ENCODE measurements around the gene TOMM7. TPM values are rescaled to one million over a fixed set of nuclear protein-coding genes. Genes with fewer than 3 reads are reported as not detected.
"Not testable (repeated sequence)": the region's sequence is repeated elsewhere in the genome, so short reads cannot be mapped to it uniquely, and the experiment has no call there.

TOMM7 gene
- total RNA-seq, 2 experiments from 2014 or later: 199 to 229 TPM

DNA sequence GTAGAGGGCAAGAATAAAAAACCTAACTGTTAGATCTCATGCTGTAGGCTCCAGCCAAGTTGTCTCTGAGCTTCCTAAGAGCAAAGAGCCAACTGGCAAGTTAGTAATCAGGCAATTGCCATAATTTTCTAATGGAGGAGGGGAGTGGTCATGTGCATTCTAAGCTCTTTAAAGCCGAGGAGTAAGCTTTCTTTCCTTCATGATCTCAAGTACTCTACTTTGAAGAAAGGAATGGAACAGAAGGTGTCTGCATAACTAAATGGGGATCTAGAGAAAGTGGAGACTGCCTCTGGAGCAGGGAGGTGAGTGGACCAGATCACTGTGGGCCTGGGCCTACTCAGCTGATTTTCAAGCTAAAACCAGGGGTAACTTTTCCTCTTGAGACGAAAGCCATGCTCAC lies 37.7 kb upstream of the TOMM7 start:
- Mint-ChIP-seq H3K36me3 (peaks cover 60% of the 10 kb centered on the region), H3K4me1 (peaks cover 40% of the 10 kb centered on the region), H3K4me3 (no peak overlapping the region), H3K27me3 (no peaks in the 10 kb centered on the region), H3K9me3 (ENCODE audit: low read depth) (no peaks in the 10 kb centered on the region), H3K27ac (peak overlapping the region; percentile 59)
- DNase-seq: no peak
- CTCF ChIA-PET: interaction anchor here (0.9 to 4.2 kb wide), 7 partner anchors 9 to 297 kb away, joined by 3 to 26 read pairs (median 6); no protein-coding TSS in a partner anchor
- no peak for ATAC-seq

DNA sequence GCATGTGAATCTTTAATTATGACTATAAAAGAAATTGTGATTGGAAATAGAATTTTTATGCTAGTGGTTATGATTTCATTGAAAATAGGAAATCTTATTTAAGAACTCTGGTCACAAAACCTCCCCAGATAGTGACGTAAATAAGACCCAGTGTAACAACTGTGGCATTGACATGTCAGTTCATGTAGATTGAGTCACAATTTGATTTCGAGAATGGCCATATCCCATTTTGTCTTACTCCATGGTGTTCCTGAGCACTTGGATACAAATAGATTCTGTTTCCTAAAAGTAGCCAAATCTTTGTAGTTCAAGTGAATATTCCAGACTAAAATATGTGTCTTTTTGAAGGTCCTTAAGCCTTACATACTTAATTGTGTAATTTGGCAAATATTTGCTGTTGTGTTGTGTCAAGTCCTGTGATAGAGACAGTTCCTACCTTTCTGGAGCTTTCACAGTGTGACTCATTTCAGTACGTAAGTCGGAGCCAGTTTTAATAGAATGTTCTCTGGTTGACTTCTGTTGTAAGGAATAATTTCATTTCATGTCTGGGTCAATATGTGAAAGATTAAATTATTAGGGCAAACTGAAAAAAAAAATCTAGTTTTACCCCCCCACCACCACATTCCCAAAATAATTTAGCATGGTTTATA lies 37.1 kb upstream of the TOMM7 start:
- Mint-ChIP-seq H3K9me3 (ENCODE audit: low read depth) (no peaks in the 10 kb centered on the region), H3K4me3 (no peak overlapping the region), H3K27me3 (no peaks in the 10 kb centered on the region), H3K4me1 (peaks cover 43% of the 10 kb centered on the region), H3K36me3 (peaks cover 56% of the 10 kb centered on the region), H3K27ac (peak overlapping the region; percentile 61)
- no peak for ATAC-seq
- no peak for DNase-seq
- CTCF ChIA-PET: interaction anchor here (0.9 to 4.2 kb wide), 8 partner anchors 9 to 296 kb away, joined by 3 to 26 read pairs (median 5); no protein-coding TSS in a partner anchor

DNA sequence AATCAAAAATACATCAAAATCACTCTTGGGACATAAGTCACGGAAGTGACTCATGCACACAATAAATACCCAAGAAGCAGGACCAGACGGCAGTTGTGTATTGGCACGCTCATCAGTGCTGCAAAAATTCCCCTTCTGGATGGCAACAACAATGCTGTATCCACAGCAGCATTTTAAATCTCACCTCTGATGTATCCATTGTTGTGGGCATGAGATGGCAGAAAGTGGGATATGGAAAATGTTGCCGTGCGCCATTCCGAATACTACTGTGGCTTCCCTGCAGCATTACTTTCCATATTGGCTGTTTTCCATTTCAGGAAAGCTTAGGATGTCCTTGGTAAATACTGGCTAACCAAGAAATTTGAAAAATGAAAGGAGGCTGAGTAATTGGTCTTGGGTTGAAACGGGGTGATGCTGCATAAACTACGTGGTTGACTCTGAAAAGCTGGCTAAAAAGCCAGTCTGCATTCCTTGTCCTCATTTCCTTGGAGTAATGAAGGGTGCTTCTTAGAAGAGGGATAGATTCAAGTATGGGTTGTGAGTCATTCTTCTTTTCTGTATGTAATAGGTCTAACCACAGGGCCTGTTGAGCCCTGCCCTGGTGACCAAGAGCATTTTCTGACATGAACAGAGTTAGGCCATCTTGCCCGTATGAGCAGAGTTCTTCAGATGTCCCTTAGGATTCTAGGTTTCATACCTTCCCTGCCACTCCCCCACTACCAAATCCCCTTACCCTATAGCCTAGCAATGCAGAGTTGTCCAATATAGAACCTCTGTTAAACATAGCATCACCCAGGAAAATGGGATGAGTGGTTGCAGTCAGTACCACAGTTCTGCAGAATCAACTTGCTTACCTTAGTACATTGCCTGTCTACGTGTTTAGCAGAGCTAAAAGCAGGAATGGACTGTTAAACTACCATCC lies 36.3 kb upstream of the TOMM7 start:
- peaks cover 43% of the 10 kb centered on the region for H3K4me1 Mint-ChIP-seq
- H3K36me3 Mint-ChIP-seq: peaks cover 54% of the 10 kb centered on the region
- H3K4me3 Mint-ChIP-seq: no peak overlapping the region
- H3K9me3 Mint-ChIP-seq (ENCODE audit: low read depth): no peaks in the 10 kb centered on the region
- ATAC-seq (no peak), DNase-seq (no peak)
- no peaks in the 10 kb centered on the region for H3K27me3 Mint-ChIP-seq
- CTCF ChIA-PET: interaction anchor here (1.0 to 4.2 kb wide), 5 partner anchors 9 to 197 kb away, joined by 3 to 26 read pairs (median 4); no protein-coding TSS in a partner anchor
- peak overlapping the region; percentile 61 for H3K27ac Mint-ChIP-seq

DNA sequence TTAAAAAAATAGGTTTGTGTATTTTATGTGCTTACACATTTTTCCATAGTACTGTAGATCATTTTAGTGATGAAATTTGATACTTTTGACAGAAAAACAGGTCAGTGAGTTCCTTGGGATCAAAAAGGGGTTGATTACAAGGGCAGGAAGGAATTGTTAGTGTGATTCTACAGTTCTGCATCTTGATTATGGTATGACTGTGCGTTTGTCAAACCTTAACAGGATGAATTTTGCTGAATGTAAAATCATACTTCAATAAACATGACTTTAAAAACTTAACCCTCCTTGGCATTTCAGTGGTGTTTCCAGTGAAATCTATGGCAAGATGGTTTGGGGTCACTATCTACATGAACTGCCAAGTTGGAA lies 35.6 kb upstream of the TOMM7 start:
- H3K36me3 Mint-ChIP-seq: peaks cover 49% of the 10 kb centered on the region
- ATAC-seq (no peak), DNase-seq (no peak)
- H3K4me1 Mint-ChIP-seq: peaks cover 48% of the 10 kb centered on the region
- H3K27ac Mint-ChIP-seq: peak overlapping the region; percentile 61
- no peaks in the 10 kb centered on the region for H3K27me3 Mint-ChIP-seq
- no peaks in the 10 kb centered on the region for H3K9me3 Mint-ChIP-seq (ENCODE audit: low read depth)
- CTCF ChIA-PET: interaction anchor here (2.2 to 4.2 kb wide), 2 partner anchors 17 to 197 kb away, joined by 4 to 26 read pairs; no protein-coding TSS in a partner anchor
- H3K4me3 Mint-ChIP-seq: no peak overlapping the region

DNA sequence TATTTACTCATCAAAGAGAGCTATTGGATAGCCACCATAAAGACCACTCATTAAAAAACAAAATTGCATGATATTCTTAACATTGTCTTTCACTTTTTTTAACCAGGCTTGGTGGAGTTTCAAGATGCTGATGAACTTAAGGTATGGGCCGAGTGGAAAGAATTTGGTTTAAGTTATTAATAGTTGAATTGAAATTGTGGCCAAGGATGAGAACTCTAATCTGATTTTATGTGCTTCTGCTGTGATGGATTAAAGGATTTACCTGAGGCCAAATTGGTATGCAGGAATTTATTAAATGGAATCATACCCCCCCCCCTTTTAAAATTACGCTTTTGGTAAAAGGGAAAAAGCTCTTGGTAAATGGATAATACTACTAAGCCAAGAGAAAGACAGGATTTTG lies 33.8 kb upstream of the TOMM7 start:
- Mint-ChIP-seq H3K9me3 (ENCODE audit: low read depth) (no peaks in the 10 kb centered on the region), H3K4me3 (peak overlapping the region; percentile 93), H3K36me3 (peaks cover 40% of the 10 kb centered on the region), H3K27me3 (peaks cover 1% of the 10 kb centered on the region), H3K27ac (peak overlapping the region; percentile 11), H3K4me1 (peaks cover 48% of the 10 kb centered on the region)
- CTCF ChIA-PET: interaction anchor here (0.9 to 2.0 kb wide), 8 partner anchors 10 to 199 kb away, joined by 3 to 16 read pairs (median 4); no protein-coding TSS in a partner anchor
- no peak for ATAC-seq
- DNase-seq: no peak

DNA sequence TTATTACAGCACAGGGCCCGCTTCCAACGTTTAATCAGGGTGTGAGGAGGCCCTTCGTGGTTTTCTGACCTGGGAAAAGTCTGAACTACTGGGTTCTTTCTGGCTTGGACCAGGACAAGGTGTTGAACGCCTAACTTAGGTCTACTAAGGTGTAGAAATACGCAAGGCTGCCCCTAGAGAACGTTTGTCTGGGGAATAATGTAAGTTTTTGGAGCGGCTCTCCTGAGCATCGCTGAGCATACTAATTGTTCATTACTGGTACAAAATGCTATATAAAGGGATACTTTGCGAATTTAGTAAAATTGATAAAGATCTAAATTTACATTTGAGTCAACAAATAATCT lies 32.4 kb upstream of the TOMM7 start:
- Mint-ChIP-seq H3K36me3 (peaks cover 30% of the 10 kb centered on the region), H3K4me1 (peaks cover 43% of the 10 kb centered on the region), H3K9me3 (ENCODE audit: low read depth) (no peaks in the 10 kb centered on the region), H3K27ac (peak overlapping the region; percentile 94), H3K27me3 (peaks cover 3% of the 10 kb centered on the region), H3K4me3 (peak overlapping the region; percentile 93)
- ATAC-seq (peak; percentile 15), DNase-seq (no peak)
- CTCF ChIA-PET: interaction anchor here (0.8 to 2.0 kb wide), 10 partner anchors 15 to 202 kb away, joined by 3 to 16 read pairs (median 4); no protein-coding TSS in a partner anchor

DNA sequence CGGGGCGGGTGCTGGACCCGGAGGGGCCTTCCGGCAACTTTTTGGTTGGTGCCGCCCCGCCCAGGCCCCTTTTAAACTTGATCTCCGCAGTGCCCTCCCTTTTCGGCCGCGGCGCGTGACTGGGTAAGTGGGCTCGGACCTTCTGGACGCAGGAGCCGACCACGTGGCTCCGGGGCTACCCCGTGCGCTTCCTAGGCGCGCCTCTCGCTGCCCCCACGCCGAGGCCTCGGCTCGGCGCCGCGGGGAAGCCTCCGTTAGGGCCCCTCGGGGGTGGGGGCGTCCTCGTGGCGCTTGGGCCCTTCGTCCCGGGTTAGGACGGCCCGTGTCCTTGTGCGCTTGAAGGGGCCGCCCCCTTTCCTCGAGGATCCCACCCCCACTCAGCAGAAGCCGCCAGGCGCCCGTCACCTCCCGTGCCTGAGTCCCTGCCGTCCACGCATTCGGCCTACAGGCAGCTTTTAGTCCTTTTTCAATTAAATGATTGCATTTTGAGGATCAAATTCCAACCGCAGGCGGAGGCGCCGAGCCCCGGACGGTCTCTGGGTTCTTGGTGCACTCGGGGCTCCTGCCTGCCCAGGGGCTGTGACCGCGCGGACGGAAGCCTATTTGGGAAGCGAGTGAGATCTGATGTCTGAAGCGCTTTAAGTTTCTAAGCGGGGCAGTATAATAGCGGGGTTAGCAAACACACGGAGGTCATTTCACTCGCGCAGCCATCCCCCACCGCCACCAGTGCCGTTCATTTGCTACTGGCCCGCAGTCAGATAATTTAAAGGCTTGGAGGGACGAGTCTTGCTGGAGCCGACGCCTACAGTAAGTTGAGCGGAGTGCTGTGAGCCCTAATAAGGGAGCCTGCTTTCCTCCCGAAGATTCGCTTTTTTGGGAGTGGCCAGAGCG lies 31.8 kb upstream of the TOMM7 start:
- Mint-ChIP-seq H3K27me3 (peaks cover 6% of the 10 kb centered on the region), H3K4me1 (peaks cover 38% of the 10 kb centered on the region), H3K4me3 (peak overlapping the region; percentile 93), H3K36me3 (peaks cover 25% of the 10 kb centered on the region), H3K27ac (peak overlapping the region; percentile 94), H3K9me3 (ENCODE audit: low read depth) (no peaks in the 10 kb centered on the region)
- ATAC-seq: peak; percentile 77
- CTCF ChIA-PET: interaction anchor here (0.9 to 1.7 kb wide), 7 partner anchors 12 to 200 kb away, joined by 3 to 9 read pairs (median 4); no protein-coding TSS in a partner anchor
- DNase-seq: peak; percentile 85

DNA sequence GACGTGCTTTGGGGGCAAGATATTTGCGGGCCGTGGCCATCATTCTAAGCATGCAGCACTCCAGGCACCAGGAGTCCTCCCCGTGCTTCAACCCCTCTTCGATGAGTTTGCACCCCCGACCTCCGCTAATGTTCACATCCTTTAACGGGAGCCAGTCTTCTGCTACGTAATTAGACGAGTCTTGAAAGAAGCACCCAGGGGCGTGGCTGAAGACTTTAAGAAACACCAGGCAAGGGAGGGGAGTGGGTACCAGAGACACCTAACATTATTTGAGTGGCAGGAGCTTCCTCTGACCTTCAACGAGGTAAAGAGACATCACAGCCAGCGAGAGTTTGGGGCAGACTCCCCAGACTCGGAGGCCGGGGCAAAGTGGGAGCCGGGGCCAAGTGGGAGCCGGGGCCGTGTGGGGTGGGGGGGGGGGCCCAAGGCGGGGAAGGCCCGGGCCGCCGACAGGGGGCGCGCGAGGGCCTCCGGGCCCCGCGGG lies 31.1 kb upstream of the TOMM7 start:
- ATAC-seq: peak; percentile 46
- Mint-ChIP-seq H3K36me3 (peaks cover 19% of the 10 kb centered on the region), H3K27me3 (peaks cover 7% of the 10 kb centered on the region), H3K4me3 (peak overlapping the region; percentile 93), H3K27ac (peak overlapping the region; percentile 92), H3K4me1 (peaks cover 31% of the 10 kb centered on the region), H3K9me3 (ENCODE audit: low read depth) (no peaks in the 10 kb centered on the region)
- peak; percentile 77 for DNase-seq
- CTCF ChIA-PET: interaction anchor here (0.9 to 1.7 kb wide), 5 partner anchors 13 to 201 kb away, joined by 3 to 9 read pairs (median 5); no protein-coding TSS in a partner anchor

DNA sequence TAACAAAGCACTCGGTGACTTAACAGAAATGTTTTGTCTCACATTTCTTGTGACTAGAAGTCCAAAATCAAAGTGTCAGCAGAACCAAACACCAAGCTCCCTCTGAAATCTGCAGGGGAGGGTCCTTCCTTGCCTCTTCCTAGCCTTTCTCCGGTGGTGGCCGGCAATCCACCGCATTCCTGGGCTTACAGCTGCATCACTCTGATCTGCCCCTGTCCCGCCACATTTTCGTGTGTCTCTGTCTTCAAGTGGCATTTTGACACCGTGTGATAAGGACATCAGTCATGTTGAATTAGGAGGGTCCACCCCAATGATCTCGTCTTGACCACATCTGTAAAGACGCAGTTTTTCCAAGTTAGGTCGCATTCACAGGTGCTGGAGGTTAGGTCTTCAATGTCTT lies 30.5 kb upstream of the TOMM7 start:
- H3K4me1 Mint-ChIP-seq: peaks cover 26% of the 10 kb centered on the region
- ATAC-seq (no peak), DNase-seq (no peak)
- CTCF ChIA-PET: interaction anchor here (0.9 to 1.7 kb wide), 4 partner anchors 14 to 190 kb away, joined by 3 to 6 read pairs (median 4); no protein-coding TSS in a partner anchor
- no peak overlapping the region for H3K27ac Mint-ChIP-seq
- peaks cover 9% of the 10 kb centered on the region for H3K27me3 Mint-ChIP-seq
- no peaks in the 10 kb centered on the region for H3K9me3 Mint-ChIP-seq (ENCODE audit: low read depth)
- H3K4me3 Mint-ChIP-seq: peak overlapping the region; percentile 93
- H3K36me3 Mint-ChIP-seq: peaks cover 13% of the 10 kb centered on the region

DNA sequence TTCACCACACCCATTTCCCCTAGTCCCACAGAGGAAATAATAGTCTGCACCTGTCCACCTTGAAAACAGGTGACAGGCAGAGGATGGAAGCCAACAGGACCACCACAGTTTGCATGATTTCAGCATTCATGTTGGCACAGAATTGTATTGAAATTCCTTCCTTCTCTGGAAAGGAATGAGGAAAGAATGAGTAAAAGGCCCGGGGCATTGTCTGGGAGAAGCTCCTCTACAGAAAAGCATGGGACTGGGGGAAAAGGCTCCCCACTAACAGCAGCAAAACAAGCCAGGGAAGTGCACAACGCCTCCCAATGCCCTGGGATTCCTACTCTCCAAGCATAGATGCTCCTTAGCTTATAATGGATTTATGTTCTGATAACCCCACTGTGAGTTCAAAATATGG lies 28.5 kb upstream of the TOMM7 start:
- H3K9me3 Mint-ChIP-seq (ENCODE audit: low read depth): no peaks in the 10 kb centered on the region
- H3K4me3 Mint-ChIP-seq: no peak overlapping the region
- peaks cover 3% of the 10 kb centered on the region for H3K36me3 Mint-ChIP-seq
- CTCF ChIA-PET: interaction anchor here (0.6 to 1.8 kb wide), 5 partner anchors 8 to 204 kb away, joined by 3 to 8 read pairs (median 3); no protein-coding TSS in a partner anchor
- ATAC-seq (no peak), DNase-seq (no peak)
- peaks cover 15% of the 10 kb centered on the region for H3K4me1 Mint-ChIP-seq
- H3K27me3 Mint-ChIP-seq: peaks cover 9% of the 10 kb centered on the region
- H3K27ac Mint-ChIP-seq: no peak overlapping the region

DNA sequence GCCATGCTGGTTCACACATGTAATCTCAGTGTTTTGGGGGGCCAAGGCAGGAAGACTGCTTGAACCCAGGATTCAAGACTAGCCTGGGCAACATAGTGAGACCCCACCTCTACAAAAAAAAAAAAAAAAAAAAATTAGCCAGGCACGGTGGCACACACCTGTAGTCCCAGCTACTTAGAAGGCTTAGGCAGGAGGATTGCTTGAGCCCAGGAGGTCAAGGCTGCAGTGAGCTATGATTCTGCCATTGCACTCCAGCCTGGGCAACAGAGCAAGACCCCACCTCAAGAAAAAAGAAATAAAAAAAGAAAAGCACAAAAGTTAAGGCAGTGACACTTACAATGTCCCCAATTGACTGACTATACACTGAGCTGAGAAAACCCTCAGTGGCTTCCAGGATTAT lies 27.7 kb upstream of the TOMM7 start:
- not testable (repeated sequence) for H3K36me3 Mint-ChIP-seq; H3K9me3 Mint-ChIP-seq (ENCODE audit: low read depth); H3K4me1 Mint-ChIP-seq; DNase-seq; H3K27me3 Mint-ChIP-seq; H3K27ac Mint-ChIP-seq; ATAC-seq; H3K4me3 Mint-ChIP-seq
- CTCF ChIA-PET: interaction anchor here (1.1 to 1.8 kb wide), 4 partner anchors 10 to 204 kb away, joined by 3 to 8 read pairs (median 3); no protein-coding TSS in a partner anchor

DNA sequence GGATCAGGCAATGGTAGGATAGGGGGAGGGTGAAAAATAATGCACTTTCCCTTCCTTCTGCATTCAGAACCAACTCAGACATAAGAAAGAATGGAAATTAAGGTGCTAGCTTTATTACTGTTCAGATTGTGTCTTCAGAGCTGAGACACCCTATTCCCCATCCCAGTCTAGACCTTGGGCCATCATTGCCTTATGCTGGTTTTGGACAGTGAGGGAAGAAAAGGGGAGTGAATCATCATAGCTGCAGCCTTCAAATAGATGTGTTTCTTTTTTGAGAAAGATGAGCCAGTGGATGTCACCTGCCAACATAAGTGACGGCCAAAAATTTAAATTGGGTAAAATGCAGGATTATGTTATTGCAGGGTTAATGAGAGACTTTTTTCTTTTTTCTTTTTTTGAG lies 27.0 kb upstream of the TOMM7 start:
- DNase-seq: no peak
- CTCF ChIA-PET: interaction anchor here (1.1 to 1.8 kb wide), 3 partner anchors 10 to 51 kb away, joined by 3 to 8 read pairs (median 3); no protein-coding TSS in a partner anchor

More for the DNA sequence above, 27.0 kb upstream of the TOMM7 start:
- Mint-ChIP-seq H3K36me3 (no peaks in the 10 kb centered on the region), H3K9me3 (ENCODE audit: low read depth) (no peaks in the 10 kb centered on the region), H3K4me3 (no peak overlapping the region), H3K4me1 (peaks cover 7% of the 10 kb centered on the region), H3K27me3 (peaks cover 9% of the 10 kb centered on the region), H3K27ac (no peak overlapping the region)
- ATAC-seq: no peak

Measured in activated CD8-positive, alpha-beta memory T cell treated with anti-CD3 and anti-CD28 coated beads, Interleukin-2, amount 10 ng/mL, durations not matched to agents 7 days and 5 days (primary cell).